Measurements from ENCODE around the gene SLC44A5.

Gene SLC44A5

DNA sequence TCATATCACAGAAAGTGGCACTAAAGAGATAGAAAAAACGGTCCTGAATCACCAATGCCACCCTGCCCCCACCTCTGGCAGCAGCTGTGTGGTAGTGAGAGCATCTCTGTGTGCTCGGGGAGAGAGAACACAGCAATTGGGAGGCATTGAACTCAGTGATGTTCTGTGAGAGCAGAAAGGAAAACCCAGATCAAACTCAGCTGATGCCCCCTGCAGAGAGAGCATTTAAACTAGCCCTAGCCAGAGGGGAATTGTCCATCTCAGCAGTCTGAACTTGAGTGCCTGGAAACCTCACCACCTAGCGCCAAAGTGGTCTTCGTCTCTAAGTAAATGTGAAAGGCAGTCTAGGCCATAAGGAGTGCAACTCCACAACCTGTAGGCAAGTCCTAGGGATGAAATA lies 21.3 kb downstream of the SLC44A5 start:
- Histone ChIP-seq H4K20me1 (no peaks in the 10 kb centered on the region), H3K4me2 (no peak overlapping the region), H3K9me3 (no peaks in the 10 kb centered on the region), H3K36me3 (no peaks in the 10 kb centered on the region), H3K27ac (no peak overlapping the region), H3K4me3 (no peak overlapping the region), H3K9ac (no peak overlapping the region), H3K4me1 (no peaks in the 10 kb centered on the region), H3K27me3 (no peaks in the 10 kb centered on the region)
- no peak for TF ChIP-seq Cebpa-rat (IDR thresholded peaks at IDR 0.05)

DNA sequence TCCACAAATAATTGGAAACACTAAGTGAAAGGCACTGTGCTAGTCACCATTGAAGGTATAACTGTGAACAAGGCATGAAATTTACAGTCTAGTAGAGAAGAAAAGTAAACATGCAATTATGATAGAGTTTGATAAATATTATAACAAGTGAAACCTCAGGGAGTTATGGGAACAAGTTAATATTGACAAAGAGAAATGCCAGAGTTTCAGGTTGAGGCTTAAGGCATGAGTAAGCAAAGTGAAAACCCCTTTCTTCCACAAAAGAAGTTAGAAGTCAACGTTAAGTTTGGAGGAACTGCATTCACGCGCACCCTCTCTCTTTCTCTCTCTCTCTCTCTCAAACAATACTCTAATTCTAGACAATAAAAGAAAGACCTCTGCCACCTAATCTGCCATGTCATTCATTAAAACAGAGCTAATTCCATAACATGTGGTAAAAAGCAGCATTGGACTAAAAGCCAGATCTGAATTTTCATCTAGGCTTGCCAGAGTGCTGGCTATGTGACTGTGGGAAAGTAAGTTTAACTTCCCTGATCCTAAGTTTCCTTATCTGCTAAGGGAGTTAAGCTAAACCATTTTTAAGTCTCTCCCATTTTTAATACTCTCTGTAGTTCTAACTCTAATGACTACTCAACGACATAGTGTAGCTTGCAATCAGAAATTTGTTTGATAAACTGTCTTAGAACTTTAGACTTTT lies 22.0 kb downstream of the SLC44A5 start:
- H3K27ac ChIP-seq: no peak overlapping the region
- no peaks in the 10 kb centered on the region for H3K9me3 ChIP-seq
- H3K36me3 ChIP-seq: no peaks in the 10 kb centered on the region
- H3K4me3 ChIP-seq: no peak overlapping the region
- H3K27me3 ChIP-seq: no peaks in the 10 kb centered on the region
- TF ChIP-seq Cebpa-rat (IDR thresholded peaks at IDR 0.05): no peak
- no peaks in the 10 kb centered on the region for H3K4me1 ChIP-seq
- no peak overlapping the region for H3K9ac ChIP-seq
- H3K4me2 ChIP-seq: no peak overlapping the region
- H4K20me1 ChIP-seq: no peaks in the 10 kb centered on the region

- TF ChIP-seq Cebpa-rat (IDR thresholded peaks at IDR 0.05): no peak
- Histone ChIP-seq H3K36me3 (no peaks in the 10 kb centered on the region), H3K4me3 (no peak overlapping the region), H3K27me3 (no peaks in the 10 kb centered on the region), H3K27ac (no peak overlapping the region), H3K4me2 (no peak overlapping the region), H4K20me1 (no peaks in the 10 kb centered on the region), H3K4me1 (no peaks in the 10 kb centered on the region), H3K9me3 (no peaks in the 10 kb centered on the region), H3K9ac (no peak overlapping the region)
Observed at GRCh38 chr1:75587692-75588091, 23.2 kb downstream of the SLC44A5 start.

GRCh38 chr1:75583282-75583681 lies 27.6 kb downstream of the SLC44A5 start:
- Histone ChIP-seq H3K4me2 (no peak overlapping the region), H3K9me3 (no peaks in the 10 kb centered on the region), H3K36me3 (no peaks in the 10 kb centered on the region), H3K9ac (no peak overlapping the region), H3K27ac (no peak overlapping the region), H3K4me1 (no peaks in the 10 kb centered on the region), H3K27me3 (no peaks in the 10 kb centered on the region), H4K20me1 (no peaks in the 10 kb centered on the region), H3K4me3 (no peak overlapping the region)
- no peak for TF ChIP-seq Cebpa-rat (IDR thresholded peaks at IDR 0.05)

DNA sequence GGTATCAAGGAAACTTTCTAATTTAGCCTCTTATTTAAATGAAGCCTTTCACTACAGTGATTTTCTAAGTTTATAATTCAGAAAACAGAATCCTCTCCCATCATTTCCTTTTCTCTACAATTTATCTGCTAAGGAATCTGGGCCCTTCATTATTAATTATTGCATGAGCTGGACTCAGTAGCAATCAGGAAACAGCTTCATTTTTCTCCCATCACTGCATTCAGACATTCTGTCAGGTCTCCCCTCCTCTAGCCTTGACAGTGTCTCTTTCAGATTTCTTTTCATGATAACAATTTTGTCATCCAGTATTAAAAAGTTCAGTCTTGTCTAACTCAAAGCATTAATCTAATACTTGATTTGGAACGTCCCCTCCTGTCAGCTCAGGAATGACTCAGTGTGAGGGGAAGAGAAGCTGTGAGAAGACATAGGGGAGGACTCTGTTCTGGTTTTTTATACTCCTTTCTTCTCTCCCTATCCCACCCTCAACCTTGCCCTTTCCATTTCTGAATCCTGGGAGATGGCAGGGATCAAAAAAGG lies 28.1 kb downstream of the SLC44A5 start:
- H3K27ac ChIP-seq: no peak overlapping the region
- no peak overlapping the region for H3K4me3 ChIP-seq
- H3K9ac ChIP-seq: no peak overlapping the region
- H3K4me2 ChIP-seq: no peak overlapping the region
- no peaks in the 10 kb centered on the region for H3K9me3 ChIP-seq
- no peak for TF ChIP-seq Cebpa-rat (IDR thresholded peaks at IDR 0.05)
- no peaks in the 10 kb centered on the region for H3K4me1 ChIP-seq
- H3K36me3 ChIP-seq: no peaks in the 10 kb centered on the region
- H4K20me1 ChIP-seq: no peaks in the 10 kb centered on the region
- H3K27me3 ChIP-seq: no peaks in the 10 kb centered on the region

DNA sequence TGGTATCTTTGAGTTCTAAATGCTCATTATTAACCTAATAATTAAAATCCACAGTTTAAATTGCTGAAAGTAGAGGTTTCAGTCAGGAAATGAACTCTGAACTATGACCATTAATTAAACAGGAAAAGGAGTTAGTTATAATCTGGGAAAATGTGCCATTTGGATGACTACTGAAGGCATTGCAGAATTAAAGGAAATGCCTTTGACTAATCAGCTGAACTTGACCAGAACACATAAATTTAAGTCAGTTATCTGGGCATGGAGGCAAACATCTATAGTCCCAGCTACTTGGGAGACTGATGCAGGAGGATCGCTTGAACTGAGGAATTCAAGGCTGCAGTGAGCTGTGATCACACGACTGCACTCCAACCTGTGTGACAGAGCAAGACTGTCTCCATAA lies 31.9 kb downstream of the SLC44A5 start:
- Histone ChIP-seq H3K4me2 (no peak overlapping the region), H3K27me3 (no peaks in the 10 kb centered on the region), H3K4me1 (no peaks in the 10 kb centered on the region), H3K36me3 (no peaks in the 10 kb centered on the region), H3K4me3 (no peak overlapping the region), H4K20me1 (no peaks in the 10 kb centered on the region), H3K9ac (no peak overlapping the region), H3K27ac (no peak overlapping the region), H3K9me3 (no peaks in the 10 kb centered on the region)
- TF ChIP-seq Cebpa-rat (IDR thresholded peaks at IDR 0.05): no peak

DNA sequence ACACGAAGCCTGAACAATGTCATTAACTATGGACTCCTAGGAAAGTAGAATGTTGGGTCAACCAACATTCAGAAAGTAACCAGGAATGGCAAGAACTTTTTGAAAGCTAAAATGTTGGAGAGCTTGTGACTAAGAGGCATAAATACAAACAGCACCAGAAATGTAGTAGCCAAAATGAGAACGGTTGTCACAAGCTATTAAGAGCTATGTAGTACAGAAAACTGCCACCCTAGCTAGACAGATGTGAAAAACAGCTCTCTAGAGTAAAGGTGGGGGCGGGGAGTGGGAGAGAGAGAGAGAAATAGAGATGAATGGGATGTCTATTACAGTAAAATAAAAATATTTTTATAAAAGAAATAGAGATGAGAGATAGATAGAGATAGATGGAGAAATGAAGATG lies 35.1 kb downstream of the SLC44A5 start:
- Histone ChIP-seq H3K9ac (no peak overlapping the region), H3K4me2 (no peak overlapping the region), H3K9me3 (no peaks in the 10 kb centered on the region), H3K27me3 (no peaks in the 10 kb centered on the region), H4K20me1 (no peaks in the 10 kb centered on the region), H3K4me3 (no peak overlapping the region), H3K27ac (no peak overlapping the region), H3K36me3 (no peaks in the 10 kb centered on the region), H3K4me1 (no peaks in the 10 kb centered on the region)
- TF ChIP-seq Cebpa-rat (IDR thresholded peaks at IDR 0.05): no peak

DNA sequence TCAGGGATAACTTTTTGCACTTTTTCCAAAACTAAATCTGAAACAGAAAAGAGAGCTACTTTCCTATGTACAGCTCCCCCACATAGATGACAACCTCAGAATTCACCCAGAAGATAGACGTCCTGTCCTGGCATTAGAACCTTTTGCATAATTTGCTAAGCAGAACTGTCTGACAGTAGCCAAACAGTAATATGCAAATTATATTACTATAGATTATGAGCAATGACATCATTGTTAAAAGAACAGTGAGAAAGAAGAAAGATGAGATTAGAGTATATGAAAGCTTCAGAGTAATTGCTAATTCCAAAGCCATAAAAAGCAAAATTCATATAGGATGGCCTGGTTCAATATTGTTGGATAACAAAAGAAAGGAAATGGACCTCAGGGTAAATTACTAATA lies 43.7 kb downstream of the SLC44A5 start:
- Histone ChIP-seq H4K20me1 (no peaks in the 10 kb centered on the region), H3K27ac (no peak overlapping the region), H3K9me3 (no peaks in the 10 kb centered on the region), H3K4me1 (no peaks in the 10 kb centered on the region), H3K27me3 (no peaks in the 10 kb centered on the region), H3K4me2 (no peak overlapping the region), H3K4me3 (no peak overlapping the region), H3K36me3 (no peaks in the 10 kb centered on the region), H3K9ac (no peak overlapping the region)
- no peak for TF ChIP-seq Cebpa-rat (IDR thresholded peaks at IDR 0.05)

- Histone ChIP-seq H3K4me1 (no peaks in the 10 kb centered on the region), H3K36me3 (no peaks in the 10 kb centered on the region), H3K27ac (no peak overlapping the region), H3K4me2 (no peak overlapping the region), H3K9me3 (no peaks in the 10 kb centered on the region), H4K20me1 (no peaks in the 10 kb centered on the region), H3K27me3 (no peaks in the 10 kb centered on the region), H3K4me3 (no peak overlapping the region), H3K9ac (no peak overlapping the region)
- TF ChIP-seq Cebpa-rat (IDR thresholded peaks at IDR 0.05): no peak
Observed at GRCh38 chr1:75559800-75560199, 51.1 kb downstream of the SLC44A5 start.

- Histone ChIP-seq H3K27ac (no peak overlapping the region), H3K9ac (no peak overlapping the region), H3K36me3 (no peaks in the 10 kb centered on the region), H3K4me1 (no peaks in the 10 kb centered on the region), H3K27me3 (no peaks in the 10 kb centered on the region), H3K9me3 (no peaks in the 10 kb centered on the region), H3K4me3 (no peak overlapping the region), H3K4me2 (no peak overlapping the region), H4K20me1 (no peaks in the 10 kb centered on the region)
- no peak for TF ChIP-seq Cebpa-rat (IDR thresholded peaks at IDR 0.05)
Observed at GRCh38 chr1:75559136-75559535, 51.8 kb downstream of the SLC44A5 start.

DNA sequence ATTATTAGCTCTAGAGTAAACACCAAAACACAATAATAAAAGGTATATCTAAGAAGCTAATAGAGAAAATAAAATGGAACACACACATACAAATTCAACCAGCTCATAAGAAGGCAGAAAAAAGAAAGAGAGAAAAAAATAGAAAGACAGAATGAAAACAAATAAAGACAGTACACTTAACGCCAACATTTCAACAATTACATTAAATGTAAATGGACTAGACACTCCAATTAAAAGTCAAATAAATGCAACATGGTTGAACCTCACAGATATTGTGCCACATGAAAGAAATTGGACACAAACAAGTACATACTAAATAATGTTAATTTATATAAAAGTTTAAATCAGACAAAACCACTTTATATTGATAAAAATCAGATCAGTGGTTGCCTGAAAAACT lies 56.0 kb downstream of the SLC44A5 start:
- H3K9ac ChIP-seq: no peak overlapping the region
- TF ChIP-seq Cebpa-rat (IDR thresholded peaks at IDR 0.05): no peak
- no peak overlapping the region for H3K4me2 ChIP-seq
- no peaks in the 10 kb centered on the region for H3K4me1 ChIP-seq
- no peaks in the 10 kb centered on the region for H3K27me3 ChIP-seq
- no peaks in the 10 kb centered on the region for H4K20me1 ChIP-seq
- H3K4me3 ChIP-seq: no peak overlapping the region
- no peak overlapping the region for H3K27ac ChIP-seq
- H3K9me3 ChIP-seq: no peaks in the 10 kb centered on the region
- H3K36me3 ChIP-seq: no peaks in the 10 kb centered on the region
